Upper lobe of right lung (tissue), 1 donor: Measurements from ENCODE around the gene RAB12. TPM values are rescaled to one million over a fixed set of nuclear protein-coding genes. Genes with fewer than 3 reads are reported as not detected.

Source experiments
- ATAC-seq: fragments of 200-7000 bp; cut with Tn5 transposase; one replicate; pipeline ENCODE4 v1.9.1; 2020; ENCODE audit warnings: mild to moderate bottlenecking, moderate library complexity
- DNase-seq: peaks from one replicate; pipeline ENCODE4 v3.0.0-alpha.2; 2020
- H3K27ac ChIP-seq: fragments of 200-600 bp; one replicate; pipeline ENCODE4 v1.8.0; 2022
- H3K27me3 ChIP-seq: fragments of 200-600 bp; one replicate; pipeline ENCODE4 v1.8.0; 2022; ENCODE audit warnings: mild to moderate bottlenecking
- H3K36me3 ChIP-seq: fragments of 200-600 bp; one replicate; pipeline ENCODE4 v1.8.0; 2022
- H3K4me1 ChIP-seq: fragments of 200-600 bp; one replicate; pipeline ENCODE4 v1.8.0; 2022
- H3K4me3 ChIP-seq: fragments of 200-600 bp; one replicate; pipeline ENCODE4 v1.8.0; 2022; ENCODE audit warnings: mild to moderate bottlenecking
- H3K9me3 ChIP-seq: fragments of 200-600 bp; one replicate; pipeline ENCODE4 v1.8.0; 2022
- CTCF ChIP-seq: fragments of 200-600 bp; IDR thresholded peaks from one replicate; pipeline ENCODE4 v1.8.0; 2022; ENCODE audit warnings: antibody characterized with exemption
- intact Hi-C: fragments of 100-400 bp; cut with DNase I; formaldehyde crosslinking; loops from one replicate; pipeline ENCODE4 v1.11.0; 2022
- total RNA-seq: library from RNA; stranded (reverse); fragmentation: NEBNext Ultra II Directional; extraction: Animal tissue kit (Norgen Biotek cat#: 25700); gene quantifications from one replicate; pipeline ENCODE4 v1.2.1, GENCODE V29; 2021
- donor health status: DM: no; HTN: yes; CAD: no; lungs with severe emphysema.

RAB12 gene
- total RNA-seq, 1 donor from 2014 or later = 48.6 TPM

- H3K9me3 ChIP-seq = no peaks in the 10 kb centered on the region
- peak overlapping the region; percentile 92 for H3K4me3 ChIP-seq
- H3K27me3 ChIP-seq = no peaks in the 10 kb centered on the region
- H3K27ac ChIP-seq = peak overlapping the region; percentile 77
- no peak for TF ChIP-seq CTCF
- ATAC-seq (peak; percentile 2), DNase-seq (peak; percentile 70)
- H3K4me1 ChIP-seq = peaks cover 35% of the 10 kb centered on the region
- intact Hi-C loops = no loop called here
- H3K36me3 ChIP-seq = no peaks in the 10 kb centered on the region
These were observed 622 bp downstream of the RAB12 start for GRCh38 chr18:8609659-8610458.

DNA sequence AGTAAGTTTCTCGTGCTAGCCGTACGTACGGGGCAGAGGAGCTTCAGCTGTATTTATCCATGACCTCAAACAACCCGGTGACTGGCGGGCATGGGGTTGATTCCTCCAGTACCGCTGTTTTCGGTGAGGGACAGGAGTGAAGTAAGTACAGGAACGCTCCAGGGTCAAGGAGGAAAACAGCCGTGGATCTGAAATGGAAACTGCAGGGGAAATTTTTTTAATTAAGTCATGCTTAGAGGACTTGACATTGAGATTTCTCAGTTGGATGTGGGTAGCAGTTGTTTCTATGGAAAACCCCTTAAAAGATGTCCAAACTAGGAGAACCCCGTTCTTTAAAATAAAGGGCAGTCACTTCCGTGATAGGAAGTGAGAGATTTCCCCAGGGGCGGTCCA, 1.2 kb downstream of the RAB12 start:
- Histone ChIP-seq H3K4me1 (peaks cover 41% of the 10 kb centered on the region), H3K27ac (peak overlapping the region; percentile 77), H3K36me3 (no peaks in the 10 kb centered on the region), H3K4me3 (peak overlapping the region; percentile 92), H3K27me3 (no peaks in the 10 kb centered on the region), H3K9me3 (no peaks in the 10 kb centered on the region)
- ATAC-seq = no peak
- intact Hi-C loops = no loop called here
- no peak for DNase-seq
- TF ChIP-seq CTCF = no peak

GRCh38 chr18:8611916-8612576, 2.8 kb downstream of the RAB12 start:
- no peak overlapping the region for H3K27ac ChIP-seq
- no peak for TF ChIP-seq CTCF
- H3K4me3 ChIP-seq = peak overlapping the region; percentile 92
- no peaks in the 10 kb centered on the region for H3K9me3 ChIP-seq
- peaks cover 47% of the 10 kb centered on the region for H3K4me1 ChIP-seq
- ATAC-seq (no peak), DNase-seq (no peak)
- H3K36me3 ChIP-seq = no peaks in the 10 kb centered on the region
- no peaks in the 10 kb centered on the region for H3K27me3 ChIP-seq
- intact Hi-C loops = no loop called here

GRCh38 chr18:8614875-8615274, 5.6 kb downstream of the RAB12 start:
- H3K27ac ChIP-seq = no peak overlapping the region
- no peaks in the 10 kb centered on the region for H3K9me3 ChIP-seq
- no peaks in the 10 kb centered on the region for H3K36me3 ChIP-seq
- H3K4me1 ChIP-seq = peaks cover 47% of the 10 kb centered on the region
- ATAC-seq = peak; percentile 25
- H3K27me3 ChIP-seq = no peaks in the 10 kb centered on the region
- intact Hi-C loops = no loop called here
- no peak overlapping the region for H3K4me3 ChIP-seq
- TF ChIP-seq CTCF = no peak
- no peak for DNase-seq

- no peak overlapping the region for H3K27ac ChIP-seq
- DNase-seq = no peak
- H3K27me3 ChIP-seq = no peaks in the 10 kb centered on the region
- ATAC-seq = peak; percentile 83
- H3K4me3 ChIP-seq = no peak overlapping the region
- peaks cover 46% of the 10 kb centered on the region for H3K4me1 ChIP-seq
- intact Hi-C loops = no loop called here
- TF ChIP-seq CTCF = no peak
- H3K36me3 ChIP-seq = no peaks in the 10 kb centered on the region
- H3K9me3 ChIP-seq = no peaks in the 10 kb centered on the region
These were observed 6.3 kb downstream of the RAB12 start for GRCh38 chr18:8615397-8616027.
